Esophagus squamous epithelium (tissue), 5 donors: ENCODE results near the gene ADAMTS5. TPM values are rescaled to one million over a fixed set of nuclear protein-coding genes. Genes with fewer than 3 reads are reported as not detected.

ENCODE experiments used
- DNase-seq: peaks from one replicate; lab custom pipeline; 2025; lab: John Stamatoyannopoulos, UW
- H3K27ac ChIP-seq, 4 donors: fragments of 200-600 bp; sonication (generic); one replicate each; pipeline ENCODE4 v1.5.1; 2016 to 2019; ENCODE audit warnings: mild to moderate bottlenecking in 1 of 4
- H3K27me3 ChIP-seq, 4 donors: fragments of 200-600 bp; sonication (generic); 1 replicate in 3 of 4; 2 replicates in 1 of 4; pipeline versions ENCODE4 v1.5.1 to v1.6.0; 2017 to 2021; ENCODE audit warnings: antibody characterized with exemption in 1 of 4
- H3K36me3 ChIP-seq, 3 donors: fragments of 200-600 bp; sonication (generic); one replicate each; pipeline ENCODE4 v1.5.1; 2016 to 2019
- H3K4me1 ChIP-seq, 3 donors: fragments of 200-600 bp; sonication (generic); one replicate each; pipeline ENCODE4 v1.5.1; 2017 to 2019
- H3K4me3 ChIP-seq, 4 donors: fragments of 200-600 bp; sonication (generic); 1 replicate in 3 of 4; 2 replicates in 1 of 4; pipeline ENCODE4 v1.5.1; 2016 to 2019; ENCODE audit warnings: mild to moderate bottlenecking in 2 of 4, moderate library complexity in 1 of 4
- H3K9me3 ChIP-seq, 3 donors: fragments of 200-600 bp; sonication (generic); one replicate each; pipeline ENCODE4 v1.5.1; 2016 to 2019
- POLR2A ChIP-seq, 4 donors: fragments of 450-650 bp; IDR thresholded peaks; one replicate each; pipeline ENCODE4 v1.6.1; 2017; ENCODE audit warnings: antibody characterized with exemption in 4 of 4, mild to moderate bottlenecking in 4 of 4, moderate library complexity in 3 of 4
- WGBS, 2 donors: methylation state at CpG; one replicate each; pipeline ENCODE4 v1.1.5; 2018; 5-methylcytosine and 5-hydroxymethylcytosine counted together
- intact Hi-C: fragments of 100-400 bp; cut with DNase I; formaldehyde crosslinking; loops from one replicate; pipeline ENCODE4 v1.15.0; 2022
- total RNA-seq, 4 donors: library from RNA; depleted of rRNA; stranded (reverse); fragments of >200 nt; gene quantifications; one replicate each; pipeline ENCODE4 v1.1.0, GENCODE V29; 2016
- TF ChIP-seq, protein P1 (sequence below), 6 experiments: fragments of 450-650 bp in 4 of 6; fragments of 200-600 bp in 2 of 6; sonication (generic) in 2 of 6; IDR thresholded peaks; one replicate each; pipeline ENCODE4 v1.5.1; 2016 to 2019; ENCODE audit warnings: antibody characterized with exemption in 6 of 6, mild to moderate bottlenecking in 4 of 6, moderate library complexity in 4 of 6
- donor health status: DM: yes; HTN: yes; CAD: no.

ADAMTS5 gene
- total RNA-seq, 4 donors from 2014 or later: 1.1 to 24.8 (median 9.1) TPM

DNA sequence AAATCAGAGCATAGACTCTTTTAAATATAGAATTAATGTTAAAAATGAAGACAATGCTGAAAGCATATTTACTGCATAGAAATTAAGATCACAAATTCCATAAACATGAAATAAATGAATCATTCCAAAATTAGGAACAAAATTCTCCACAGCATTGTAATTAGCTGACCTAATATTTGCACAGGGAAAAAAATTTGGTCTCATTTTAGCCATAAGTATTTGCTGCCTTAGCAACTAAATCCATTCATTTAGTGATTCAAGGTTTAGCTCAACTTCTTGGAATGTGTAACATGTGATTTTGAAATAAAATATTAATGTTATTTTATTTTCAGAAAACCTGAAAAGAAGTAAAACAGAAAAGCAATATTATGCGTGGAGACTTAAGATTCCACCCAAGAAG, 25.5 kb downstream of the ADAMTS5 start:
- no peaks in the 10 kb centered on the region for H3K36me3 ChIP-seq
- intact Hi-C loops: no loop called here
- H3K27ac ChIP-seq: no peak overlapping the region
- 53 to 71% methylated on average over 1 of the region's 1 CpG for WGBS, 2 donors
- H3K4me3 ChIP-seq: no peak overlapping the region
- TF ChIP-seq, protein P1, sequence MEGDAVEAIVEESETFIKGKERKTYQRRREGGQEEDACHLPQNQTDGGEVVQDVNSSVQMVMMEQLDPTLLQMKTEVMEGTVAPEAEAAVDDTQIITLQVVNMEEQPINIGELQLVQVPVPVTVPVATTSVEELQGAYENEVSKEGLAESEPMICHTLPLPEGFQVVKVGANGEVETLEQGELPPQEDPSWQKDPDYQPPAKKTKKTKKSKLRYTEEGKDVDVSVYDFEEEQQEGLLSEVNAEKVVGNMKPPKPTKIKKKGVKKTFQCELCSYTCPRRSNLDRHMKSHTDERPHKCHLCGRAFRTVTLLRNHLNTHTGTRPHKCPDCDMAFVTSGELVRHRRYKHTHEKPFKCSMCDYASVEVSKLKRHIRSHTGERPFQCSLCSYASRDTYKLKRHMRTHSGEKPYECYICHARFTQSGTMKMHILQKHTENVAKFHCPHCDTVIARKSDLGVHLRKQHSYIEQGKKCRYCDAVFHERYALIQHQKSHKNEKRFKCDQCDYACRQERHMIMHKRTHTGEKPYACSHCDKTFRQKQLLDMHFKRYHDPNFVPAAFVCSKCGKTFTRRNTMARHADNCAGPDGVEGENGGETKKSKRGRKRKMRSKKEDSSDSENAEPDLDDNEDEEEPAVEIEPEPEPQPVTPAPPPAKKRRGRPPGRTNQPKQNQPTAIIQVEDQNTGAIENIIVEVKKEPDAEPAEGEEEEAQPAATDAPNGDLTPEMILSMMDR (IDR thresholded peaks at IDR 0.05): no peak
- no peak for TF ChIP-seq POLR2A (IDR thresholded peaks at IDR 0.05)
- DNase-seq: no peak
- no peaks in the 10 kb centered on the region for H3K9me3 ChIP-seq
- H3K4me1 ChIP-seq: peaks cover 0 to 4% (median 0%) of the 10 kb centered on the region in 3 donors
- H3K27me3 ChIP-seq: no peaks in the 10 kb centered on the region

DNA sequence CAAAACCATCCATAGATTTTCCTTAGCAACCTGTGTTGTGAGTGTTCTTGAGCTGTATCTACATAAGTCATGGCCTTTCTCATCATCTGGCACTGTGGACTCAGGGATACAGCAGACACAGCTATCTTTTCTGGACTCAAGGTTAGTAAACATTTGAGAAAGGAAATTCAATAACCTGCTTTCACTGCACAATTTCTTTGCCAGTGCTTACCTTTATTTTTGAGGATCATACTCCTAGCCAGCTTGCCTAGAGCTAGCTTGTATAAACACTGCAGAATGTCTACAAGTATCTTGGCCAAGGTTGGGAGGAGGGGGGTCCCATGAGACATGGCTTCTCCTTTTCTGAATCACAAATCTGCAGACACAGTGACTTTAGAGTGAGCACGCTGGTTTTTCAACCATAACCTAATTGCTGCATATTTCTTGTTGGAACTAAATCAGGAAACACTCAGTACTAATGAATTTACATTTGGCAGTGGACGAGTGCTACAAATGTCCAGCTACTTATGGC, 27.2 kb downstream of the ADAMTS5 start:
- no peaks in the 10 kb centered on the region for H3K36me3 ChIP-seq
- no peaks in the 10 kb centered on the region for H3K27me3 ChIP-seq
- no peak overlapping the region for H3K27ac ChIP-seq
- H3K4me3 ChIP-seq: no peak overlapping the region
- no peaks in the 10 kb centered on the region for H3K4me1 ChIP-seq
- no peaks in the 10 kb centered on the region for H3K9me3 ChIP-seq
- intact Hi-C loops: no loop called here
- TF ChIP-seq, protein P1 (IDR thresholded peaks at IDR 0.05): no peak
- no peak for TF ChIP-seq POLR2A (IDR thresholded peaks at IDR 0.05)
- DNase-seq: no peak
- 52 to 70% methylated on average over 2 of the region's 2 CpGs for WGBS, 2 donors

DNA sequence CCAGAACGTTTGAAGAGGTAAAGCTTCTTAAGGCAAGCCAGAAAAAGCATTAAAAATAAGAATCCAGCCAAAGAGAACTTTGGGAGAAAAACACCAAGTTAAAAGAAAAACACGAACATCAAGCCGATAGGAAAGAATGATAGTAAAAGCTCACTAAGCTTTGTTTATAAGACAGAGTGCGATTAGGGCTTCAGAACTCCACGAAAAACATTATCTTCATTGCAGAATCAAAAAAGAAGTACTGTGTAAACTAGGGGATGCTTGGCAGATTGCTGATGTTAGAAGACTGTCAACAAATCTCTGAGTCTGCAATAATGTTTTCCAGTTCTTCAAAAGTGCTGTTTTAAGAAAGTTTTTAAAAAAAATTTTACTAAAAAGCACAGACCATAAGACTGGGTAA, 30.2 kb downstream of the ADAMTS5 start:
- intact Hi-C loops: no loop called here
- TF ChIP-seq, protein P1 (IDR thresholded peaks at IDR 0.05): no peak
- no peak for TF ChIP-seq POLR2A (IDR thresholded peaks at IDR 0.05)
- H3K4me1 ChIP-seq: no peaks in the 10 kb centered on the region
- WGBS, 2 donors: 50 to 53% methylated on average over 5 of the region's 5 CpGs
- no peaks in the 10 kb centered on the region for H3K36me3 ChIP-seq
- H3K27me3 ChIP-seq: no peaks in the 10 kb centered on the region
- H3K9me3 ChIP-seq: no peaks in the 10 kb centered on the region
- no peak overlapping the region for H3K27ac ChIP-seq
- no peak overlapping the region for H3K4me3 ChIP-seq
- DNase-seq: no peak

DNA sequence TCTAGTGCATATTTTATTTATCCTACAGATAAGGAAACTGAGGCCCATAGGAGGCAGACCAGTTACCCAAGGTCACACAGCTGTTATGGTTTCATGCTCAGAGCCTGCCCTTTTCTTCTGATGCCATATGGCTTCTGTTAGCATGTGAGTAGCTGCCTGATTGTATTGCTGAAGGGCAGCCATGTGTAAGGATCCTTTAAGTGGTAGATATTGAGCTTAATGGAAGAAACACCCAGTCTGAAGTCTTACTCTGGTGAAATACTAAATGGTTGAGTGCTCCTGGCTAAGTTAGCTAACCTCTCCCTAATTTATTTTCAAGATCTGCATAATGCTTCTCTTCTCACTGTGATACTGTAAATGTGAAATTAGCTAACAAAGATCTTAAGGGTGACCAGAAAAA, 30.9 kb downstream of the ADAMTS5 start:
- Histone ChIP-seq H3K9me3 (no peaks in the 10 kb centered on the region), H3K27ac (no peak overlapping the region), H3K36me3 (no peaks in the 10 kb centered on the region), H3K4me3 (no peak overlapping the region), H3K4me1 (no peaks in the 10 kb centered on the region), H3K27me3 (no peaks in the 10 kb centered on the region)
- TF ChIP-seq, protein P1 (IDR thresholded peaks at IDR 0.05): no peak
- TF ChIP-seq POLR2A (IDR thresholded peaks at IDR 0.05): no peak
- intact Hi-C loops: no loop called here
- DNase-seq: no peak

DNA sequence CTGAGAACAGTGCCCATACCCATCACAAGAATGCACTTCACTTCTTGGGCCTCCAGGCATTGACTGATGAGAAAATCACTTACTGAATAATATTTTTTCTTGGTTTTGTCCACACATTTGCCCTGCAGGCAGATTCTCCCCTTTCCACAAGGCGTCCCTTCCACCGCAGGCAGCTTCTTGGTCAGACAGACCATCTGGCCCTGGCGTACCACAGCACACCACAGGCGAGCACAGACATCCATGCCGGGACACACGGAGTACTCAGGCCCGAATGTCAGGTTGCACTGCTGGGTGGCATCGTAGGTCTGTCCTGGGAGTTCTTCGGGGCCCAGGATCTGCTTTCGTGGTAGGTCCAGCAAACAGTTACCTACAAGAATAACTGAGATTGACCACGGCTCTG, 32.5 kb downstream of the ADAMTS5 start:
- TF ChIP-seq POLR2A (IDR thresholded peaks at IDR 0.05): no peak
- TF ChIP-seq, protein P1 (IDR thresholded peaks at IDR 0.05): no peak
- Histone ChIP-seq H3K36me3 (no peaks in the 10 kb centered on the region), H3K4me1 (no peaks in the 10 kb centered on the region), H3K9me3 (no peaks in the 10 kb centered on the region), H3K27me3 (no peaks in the 10 kb centered on the region), H3K4me3 (no peak overlapping the region), H3K27ac (no peak overlapping the region)
- no peak for DNase-seq
- intact Hi-C loops: no loop called here
- 60 to 94% methylated on average over 1 to 7 of the region's 11 CpGs for WGBS, 2 donors
